ENCODE measurements around the gene BLTP3A. TPM values are rescaled to one million over a fixed set of nuclear protein-coding genes. Genes with fewer than 3 reads are reported as not detected.
"Not testable (repeated sequence)": the region's sequence is repeated elsewhere in the genome, so short reads cannot be mapped to it uniquely, and the experiment has no call there.

The BLTP3A gene
- total and polyA plus RNA-seq, 2 of the 8 experiments (the other 6 are each of a cell fraction or from before 2014, with no cell fraction given), result 8.5 to 17.2 TPM

DNA sequence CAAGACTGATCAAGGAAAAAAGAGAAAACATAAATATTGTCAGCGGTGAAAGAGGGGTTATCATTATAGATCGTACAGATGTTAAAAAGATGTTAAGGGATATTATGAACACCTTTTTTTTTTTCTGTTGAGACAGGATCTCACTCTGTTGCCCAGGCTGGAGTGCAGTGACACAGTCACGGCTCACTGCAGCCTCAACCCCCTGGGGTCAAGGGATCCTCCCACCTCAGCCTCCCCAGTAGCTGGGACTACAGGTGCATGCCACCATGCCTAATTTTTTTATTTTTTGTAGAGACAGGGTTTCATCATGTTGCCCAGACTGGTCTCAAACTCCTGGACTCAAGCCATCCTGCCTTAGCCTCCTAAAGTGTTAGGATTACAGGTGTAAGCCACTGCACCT, 16.6 kb downstream of the BLTP3A start:
- H2BK12ac ChIP-seq (ENCODE audit: low read depth, low read length); H3K14ac ChIP-seq (ENCODE audit: insufficient read length); H4K20me1 ChIP-seq (replicated peaks in 1 of 2; ENCODE audit: control insufficient read depth in 1 of 2, insufficient read depth in 2 of 2, low read length in 2 of 2); H3K4me1 ChIP-seq (replicated peaks in 1 of 4; ENCODE audit: control insufficient read depth in 3 of 4, insufficient read depth in 4 of 4, low read length in 3 of 4); H2BK5ac ChIP-seq (ENCODE audit: low read depth, low read length); H3K9me3 ChIP-seq (ENCODE audit: insufficient read depth in 2 of 2, low read depth in 1 of 2, low read length in 1 of 2); H3K23ac ChIP-seq (ENCODE audit: insufficient read length); H4K91ac ChIP-seq (replicated peaks; ENCODE audit: insufficient read length, low read length); H2BK20ac ChIP-seq (ENCODE audit: low read length); H3K4me2 ChIP-seq (ENCODE audit: insufficient read depth in 1 of 2, low read depth in 2 of 2, low read length in 2 of 2); H3K36me3 ChIP-seq (ENCODE audit: control insufficient read depth in 2 of 4, insufficient read depth in 4 of 4, low read length in 3 of 4); H3K4ac ChIP-seq (replicated peaks; ENCODE audit: insufficient read length, low read depth, low read length); H3K23me2 ChIP-seq (ENCODE audit: low read depth, low read length); H3K27me3 ChIP-seq (replicated peaks in 1 of 4; ENCODE audit: control insufficient read depth in 3 of 4, extremely low read depth in 1 of 4, insufficient read depth in 3 of 4, low read length in 3 of 4); H4K5ac ChIP-seq (ENCODE audit: insufficient read length, low read depth, low read length); H4K8ac ChIP-seq (ENCODE audit: extremely low read depth, insufficient read depth, low read length); H3K9ac ChIP-seq (replicated peaks in 1 of 4; ENCODE audit: extremely low read depth in 1 of 4, low read depth in 3 of 4, low read length in 3 of 4); H2AFZ ChIP-seq (ENCODE audit: low read length); H3K79me1 ChIP-seq (ENCODE audit: low read depth, low read length); POLR2A ChIA-PET (ENCODE audit: partially characterized antibody); DNase-seq (ENCODE audit: low read depth in 1 of 2, low spot score in 2 of 2); H2BK120ac ChIP-seq (replicated peaks; ENCODE audit: low read depth, low read length); H3K56ac ChIP-seq (replicated peaks; ENCODE audit: insufficient read length, low read depth, low read length); H2BK15ac ChIP-seq (ENCODE audit: low read length); CTCF ChIA-PET (ENCODE audit: partially characterized antibody); H3K18ac ChIP-seq (ENCODE audit: extremely low read depth, low read length); H2AK5ac ChIP-seq (ENCODE audit: low read depth, low read length); H3K27ac ChIP-seq (ENCODE audit: low read depth, low read length); H3K4me3 ChIP-seq (ENCODE audit: extremely low read depth in 1 of 4, insufficient read depth in 2 of 4, low read depth in 3 of 4, low read length in 4 of 4); FAIRE-seq: not testable (repeated sequence)
- WGBS, 2 experiments (ENCODE audit: extremely low coverage in 1 of 2, insufficient coverage in 1 of 2, insufficient read length in 1 of 2, insufficient replicate concordance in 2 of 2, low coverage in 1 of 2, low lambda C conversion rate in 2 of 2, missing lambda C conversion rate in 1 of 2), result 90% methylated on average over 3 of the region's 3 CpGs; no CpG with 5 or more reads in 1 of the 2 experiments
- H3K79me2 ChIP-seq (ENCODE audit: control insufficient read depth in 1 of 2, insufficient read depth in 2 of 2, low read length in 2 of 2), result peaks cover 0 to 47% of the 10 kb centered on the region in 2 experiments; a peak in 2 of 4 replicates

DNA sequence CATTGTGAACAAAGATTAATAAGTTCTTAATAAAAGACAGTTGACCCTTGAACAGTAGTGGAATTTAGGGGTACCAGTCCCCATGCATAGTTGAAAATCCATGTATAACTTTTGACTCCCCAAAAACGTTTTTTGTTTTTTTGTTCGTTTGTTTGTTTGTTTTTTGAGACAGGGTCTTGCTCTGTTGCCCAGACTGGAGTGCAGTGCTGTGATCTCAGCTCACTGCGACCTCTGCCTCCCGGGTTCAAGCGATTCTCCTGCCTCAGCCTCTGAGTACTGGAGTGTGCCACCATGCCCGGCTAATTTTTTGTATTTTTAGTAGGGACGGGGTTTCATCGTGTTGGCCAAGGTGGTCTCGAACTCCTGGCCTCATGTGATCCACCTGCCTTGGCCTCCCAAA, 17.5 kb downstream of the BLTP3A start:
- H2BK5ac ChIP-seq (ENCODE audit: low read depth, low read length); DNase-seq (ENCODE audit: low read depth in 1 of 2, low spot score in 2 of 2); H3K23ac ChIP-seq (ENCODE audit: insufficient read length); H3K9me3 ChIP-seq (ENCODE audit: insufficient read depth in 2 of 2, low read depth in 1 of 2, low read length in 1 of 2); H4K5ac ChIP-seq (ENCODE audit: insufficient read length, low read depth, low read length); H3K36me3 ChIP-seq (ENCODE audit: control insufficient read depth in 2 of 4, insufficient read depth in 4 of 4, low read length in 3 of 4); FAIRE-seq; H3K9ac ChIP-seq (replicated peaks in 1 of 4; ENCODE audit: extremely low read depth in 1 of 4, low read depth in 3 of 4, low read length in 3 of 4); H3K4me2 ChIP-seq (ENCODE audit: insufficient read depth in 1 of 2, low read depth in 2 of 2, low read length in 2 of 2); H3K4me3 ChIP-seq (ENCODE audit: extremely low read depth in 1 of 4, insufficient read depth in 2 of 4, low read depth in 3 of 4, low read length in 4 of 4); H2AK5ac ChIP-seq (ENCODE audit: low read depth, low read length); H4K20me1 ChIP-seq (replicated peaks in 1 of 2; ENCODE audit: control insufficient read depth in 1 of 2, insufficient read depth in 2 of 2, low read length in 2 of 2); H4K91ac ChIP-seq (replicated peaks; ENCODE audit: insufficient read length, low read length); H2AFZ ChIP-seq (ENCODE audit: low read length); H2BK120ac ChIP-seq (replicated peaks; ENCODE audit: low read depth, low read length); H3K23me2 ChIP-seq (ENCODE audit: low read depth, low read length); H4K8ac ChIP-seq (ENCODE audit: extremely low read depth, insufficient read depth, low read length); H3K27me3 ChIP-seq (replicated peaks in 1 of 4; ENCODE audit: control insufficient read depth in 3 of 4, extremely low read depth in 1 of 4, insufficient read depth in 3 of 4, low read length in 3 of 4); H3K4me1 ChIP-seq (replicated peaks in 1 of 4; ENCODE audit: control insufficient read depth in 3 of 4, insufficient read depth in 4 of 4, low read length in 3 of 4); H2BK12ac ChIP-seq (ENCODE audit: low read depth, low read length); H3K56ac ChIP-seq (replicated peaks; ENCODE audit: insufficient read length, low read depth, low read length); H3K18ac ChIP-seq (ENCODE audit: extremely low read depth, low read length); H2BK15ac ChIP-seq (ENCODE audit: low read length); H3K79me1 ChIP-seq (ENCODE audit: low read depth, low read length); H3K27ac ChIP-seq (ENCODE audit: low read depth, low read length); H3K4ac ChIP-seq (replicated peaks; ENCODE audit: insufficient read length, low read depth, low read length); H2BK20ac ChIP-seq (ENCODE audit: low read length); H3K14ac ChIP-seq (ENCODE audit: insufficient read length); POLR2A ChIA-PET (ENCODE audit: partially characterized antibody): not testable (repeated sequence)
- CTCF ChIA-PET (ENCODE audit: partially characterized antibody), result interaction anchor here (0.9 kb wide), 1 partner anchor 8 kb away, joined by 3 read pairs; no protein-coding TSS in a partner anchor
- peaks cover 0 to 43% of the 10 kb centered on the region in 2 experiments; a peak in 2 of 4 replicates for H3K79me2 ChIP-seq (ENCODE audit: control insufficient read depth in 1 of 2, insufficient read depth in 2 of 2, low read length in 2 of 2)
- 90% methylated on average over 9 of the region's 9 CpGs; no CpG with 5 or more reads in 1 of the 2 experiments for WGBS, 2 experiments (ENCODE audit: extremely low coverage in 1 of 2, insufficient coverage in 1 of 2, insufficient read length in 1 of 2, insufficient replicate concordance in 2 of 2, low coverage in 1 of 2, low lambda C conversion rate in 2 of 2, missing lambda C conversion rate in 1 of 2)

Data from H1 (cell line).